SU-DHL-6 (cell line): ENCODE data around the gene ESR1.

Source experiments
- H2AFZ ChIP-seq: fragments of 200-600 bp; sonication (generic); 2 replicates; pipeline ENCODE4 v1.6.1; 2014; ENCODE audit warnings: low read depth, mild to moderate bottlenecking, moderate library complexity, mixed read lengths, antibody characterized with exemption, low read length; ENCODE audit not compliant: severe bottlenecking
- H3F3A ChIP-seq: fragments of 200-600 bp; shearing (Covaris generic); 2 replicates; pipeline ENCODE4 v1.6.0; 2016; ENCODE audit warnings: antibody characterized with exemption, mild to moderate bottlenecking; ENCODE audit not compliant: insufficient read depth
- H3K27ac ChIP-seq: fragments of 200-600 bp; sonication (generic); 2 replicates; pipeline ENCODE4 v1.5.1; 2016; ENCODE audit warnings: low read depth, mild to moderate bottlenecking, low read length, moderate library complexity, mixed read lengths
- H3K27me3 ChIP-seq: fragments of 200-600 bp; sonication (generic), shearing (Covaris generic); 2 replicates; pipeline ENCODE4 v1.6.0; 2014; ENCODE audit warnings: mild to moderate bottlenecking, low read length
- H3K36me3 ChIP-seq: fragments of 200-600 bp; sonication (generic); 2 replicates; pipeline ENCODE4 v1.6.1; 2014; ENCODE audit warnings: mild to moderate bottlenecking, low read length, mixed read lengths
- H3K4me2 ChIP-seq: fragments of 300-600, 200-600 bp; shearing (Covaris generic), sonication (generic); 2 replicates; pipeline ENCODE4 v1.6.0; 2014; ENCODE audit warnings: low read length, low read depth, mild to moderate bottlenecking; ENCODE audit not compliant: poor library complexity, severe bottlenecking
- H3K4me3 ChIP-seq: fragments of 200-600 bp; sonication (generic); 2 replicates; pipeline ENCODE4 v1.5.1; 2014; ENCODE audit warnings: antibody characterized with exemption, low read length, mild to moderate bottlenecking, mixed read lengths; ENCODE audit not compliant: insufficient read depth, poor library complexity, severe bottlenecking
- H3K79me2 ChIP-seq: fragments of 200-600 bp; sonication (generic); 2 replicates; pipeline ENCODE4 v1.6.1; 2014; ENCODE audit warnings: mild to moderate bottlenecking, low read length, moderate library complexity; ENCODE audit not compliant: insufficient read depth
- H3K9ac ChIP-seq: fragments of 200-600 bp; sonication (generic); 2 replicates; pipeline ENCODE4 v1.7.0; 2014; ENCODE audit warnings: mild to moderate bottlenecking, low read length
- H3K9me2 ChIP-seq: fragments of 200-600 bp; sonication (generic); replicated peaks from 2 replicates; pipeline ENCODE4 v1.6.1; 2014; ENCODE audit warnings: low read length; ENCODE audit not compliant: insufficient read depth
- H3K9me3 ChIP-seq: fragments of 200-600 bp; sonication (generic); 2 replicates; pipeline ENCODE4 v1.6.1; 2014; ENCODE audit warnings: low read length, mixed read lengths; ENCODE audit not compliant: insufficient read depth
- H4K20me1 ChIP-seq: fragments of 200-600 bp; sonication (generic); 2 replicates; pipeline ENCODE4 v1.6.1; 2014; ENCODE audit warnings: low read depth, mild to moderate bottlenecking, antibody characterized with exemption, low read length, moderate library complexity, mixed read lengths
- EZH2phosphoT487 ChIP-seq: fragments of 200-600 bp; sonication (generic), shearing (Covaris generic); conservative IDR thresholded peaks from 2 replicates; pipeline ENCODE4 v1.6.1; 2018; ENCODE audit warnings: mild to moderate bottlenecking, antibody characterized with exemption, low read length, moderate library complexity, mixed read lengths
- TF ChIP-seq, protein P1 (sequence below): fragments of 200-600 bp; sonication (generic); IDR thresholded peaks from one replicate; pipeline ENCODE4 v1.5.1; 2017; ENCODE audit warnings: antibody characterized with exemption, mild to moderate bottlenecking, low read length, moderate library complexity; ENCODE audit not compliant: insufficient read depth, poor library complexity, severe bottlenecking

The ESR1 gene

DNA sequence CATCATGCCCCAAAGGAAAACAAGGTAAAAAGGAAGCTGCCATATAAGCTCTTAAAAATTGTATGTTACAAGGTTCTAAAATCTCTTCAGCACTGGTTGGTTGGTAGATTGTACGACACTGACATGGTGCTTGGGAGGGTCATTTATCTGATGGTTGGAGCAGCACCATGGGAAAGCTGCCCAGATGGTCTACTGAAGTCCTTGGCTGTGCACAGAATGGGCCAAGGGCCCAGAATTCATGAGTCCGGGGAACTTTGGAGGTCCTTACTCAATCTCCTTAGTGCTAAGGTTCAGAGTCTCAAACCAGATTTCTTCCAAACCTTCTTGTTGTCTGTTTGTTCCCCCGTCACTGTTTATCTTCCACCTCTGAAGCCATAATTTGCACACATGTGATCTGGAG is 314.4 kb downstream of the ESR1 start:
- no peak overlapping the region for H2AFZ ChIP-seq
- H3K9ac ChIP-seq, result no peak overlapping the region
- no peak overlapping the region for H3K27ac ChIP-seq
- TF ChIP-seq, protein P1, sequence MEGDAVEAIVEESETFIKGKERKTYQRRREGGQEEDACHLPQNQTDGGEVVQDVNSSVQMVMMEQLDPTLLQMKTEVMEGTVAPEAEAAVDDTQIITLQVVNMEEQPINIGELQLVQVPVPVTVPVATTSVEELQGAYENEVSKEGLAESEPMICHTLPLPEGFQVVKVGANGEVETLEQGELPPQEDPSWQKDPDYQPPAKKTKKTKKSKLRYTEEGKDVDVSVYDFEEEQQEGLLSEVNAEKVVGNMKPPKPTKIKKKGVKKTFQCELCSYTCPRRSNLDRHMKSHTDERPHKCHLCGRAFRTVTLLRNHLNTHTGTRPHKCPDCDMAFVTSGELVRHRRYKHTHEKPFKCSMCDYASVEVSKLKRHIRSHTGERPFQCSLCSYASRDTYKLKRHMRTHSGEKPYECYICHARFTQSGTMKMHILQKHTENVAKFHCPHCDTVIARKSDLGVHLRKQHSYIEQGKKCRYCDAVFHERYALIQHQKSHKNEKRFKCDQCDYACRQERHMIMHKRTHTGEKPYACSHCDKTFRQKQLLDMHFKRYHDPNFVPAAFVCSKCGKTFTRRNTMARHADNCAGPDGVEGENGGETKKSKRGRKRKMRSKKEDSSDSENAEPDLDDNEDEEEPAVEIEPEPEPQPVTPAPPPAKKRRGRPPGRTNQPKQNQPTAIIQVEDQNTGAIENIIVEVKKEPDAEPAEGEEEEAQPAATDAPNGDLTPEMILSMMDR, result no peak
- TF ChIP-seq EZH2phosphoT487, result no peak
- H3K36me3 ChIP-seq, result peaks cover 11% of the 10 kb centered on the region
- no peak overlapping the region for H3K4me2 ChIP-seq
- no peaks in the 10 kb centered on the region for H3K9me2 ChIP-seq
- no peaks in the 10 kb centered on the region for H4K20me1 ChIP-seq
- no peaks in the 10 kb centered on the region for H3K9me3 ChIP-seq
- H3F3A ChIP-seq, result no peaks in the 10 kb centered on the region
- no peak overlapping the region for H3K4me3 ChIP-seq
- H3K27me3 ChIP-seq, result no peaks in the 10 kb centered on the region
- H3K79me2 ChIP-seq, result no peaks in the 10 kb centered on the region

DNA sequence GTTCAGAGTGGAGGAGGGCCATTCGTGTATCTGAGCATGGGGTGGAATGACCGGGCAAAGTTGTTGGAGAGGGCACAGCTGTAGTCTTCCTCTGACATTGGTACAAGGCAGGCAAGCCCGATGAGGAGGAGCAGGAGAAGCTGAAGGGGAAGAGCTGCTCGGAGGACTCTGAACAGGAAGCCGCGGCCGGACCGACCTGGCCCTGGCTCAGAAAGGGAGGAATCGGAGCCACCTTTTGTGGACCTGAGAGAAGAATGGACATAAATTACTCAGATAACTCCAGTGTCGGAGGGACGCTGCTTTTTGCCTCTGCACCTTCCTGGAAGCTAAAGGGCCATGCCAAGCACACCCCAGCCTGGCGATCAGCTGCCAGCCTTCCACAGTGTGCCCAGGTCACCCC is 315.0 kb downstream of the ESR1 start:
- Histone ChIP-seq H2AFZ (no peak overlapping the region), H3K36me3 (peaks cover 11% of the 10 kb centered on the region)
- TF ChIP-seq EZH2phosphoT487, result no peak
- TF ChIP-seq, protein P1, result no peak

DNA sequence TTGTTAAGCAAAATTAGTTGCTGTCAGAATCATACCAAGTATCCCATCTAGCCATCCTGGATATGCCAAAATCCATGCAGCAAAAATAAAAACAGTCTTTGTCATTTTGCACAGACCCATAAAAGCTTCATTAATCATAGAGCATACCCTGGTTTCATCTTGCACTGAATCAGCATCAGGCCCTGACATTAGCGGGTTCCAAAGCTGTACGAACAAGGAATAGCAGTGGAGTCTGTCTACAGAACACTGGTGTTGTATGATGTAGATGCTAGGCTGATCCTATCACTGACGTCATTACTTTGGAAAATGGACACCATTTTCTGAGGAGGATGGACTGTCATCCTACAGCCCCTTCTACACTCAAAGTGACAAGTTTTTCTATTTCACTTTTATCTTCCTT is 315.6 kb downstream of the ESR1 start:
- no peak for TF ChIP-seq EZH2phosphoT487
- Histone ChIP-seq H3K9me3 (no peaks in the 10 kb centered on the region), H3K9ac (no peak overlapping the region), H3K36me3 (peaks cover 11% of the 10 kb centered on the region), H3K4me2 (no peak overlapping the region), H3K4me3 (no peak overlapping the region), H3K79me2 (no peaks in the 10 kb centered on the region), H3K9me2 (no peaks in the 10 kb centered on the region), H3K27ac (no peak overlapping the region), H3F3A (no peaks in the 10 kb centered on the region), H2AFZ (no peak overlapping the region), H3K27me3 (no peaks in the 10 kb centered on the region), H4K20me1 (no peaks in the 10 kb centered on the region)

More for the DNA sequence above, 315.0 kb downstream of the ESR1 start:
- no peaks in the 10 kb centered on the region for H3F3A ChIP-seq
- H3K9me2 ChIP-seq, result no peaks in the 10 kb centered on the region
- H3K4me3 ChIP-seq, result no peak overlapping the region
- H3K9me3 ChIP-seq, result no peaks in the 10 kb centered on the region
- H3K27ac ChIP-seq, result no peak overlapping the region
- H4K20me1 ChIP-seq, result no peaks in the 10 kb centered on the region
- no peaks in the 10 kb centered on the region for H3K79me2 ChIP-seq
- no peak overlapping the region for H3K9ac ChIP-seq
- H3K4me2 ChIP-seq, result no peak overlapping the region
- no peaks in the 10 kb centered on the region for H3K27me3 ChIP-seq

DNA sequence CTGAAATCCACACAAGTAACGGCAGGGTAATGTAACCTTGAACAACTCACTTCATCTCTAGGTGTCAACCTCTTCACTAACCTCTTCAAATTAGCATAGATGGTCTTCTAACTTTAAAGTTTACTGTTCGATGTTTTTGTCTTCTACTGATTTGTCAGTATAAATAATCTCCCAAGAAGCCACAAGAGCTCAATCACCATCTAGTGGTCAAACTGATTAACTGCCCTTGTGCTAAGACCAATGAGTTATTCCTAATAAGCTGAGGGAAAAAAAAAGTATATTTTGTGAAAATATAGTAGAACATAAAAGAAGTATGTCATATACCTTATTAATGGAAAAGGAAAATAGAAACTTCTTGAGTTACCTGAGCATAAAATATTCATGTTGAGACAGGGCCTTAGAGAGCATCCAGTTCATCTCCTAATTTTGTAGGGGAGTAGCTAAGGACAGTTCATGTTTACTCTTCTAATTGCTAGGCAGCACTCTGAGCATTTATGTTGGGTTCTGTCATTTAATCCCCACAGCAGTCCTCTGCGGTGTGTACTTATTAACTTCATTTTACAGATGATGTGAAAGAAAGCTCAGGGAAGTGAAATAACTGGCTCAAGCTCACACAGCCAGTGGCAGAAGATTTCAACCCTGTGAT is 317.1 kb downstream of the ESR1 start:
- H2AFZ ChIP-seq, result no peak overlapping the region
- H3K36me3 ChIP-seq, result peaks cover 22% of the 10 kb centered on the region
- no peaks in the 10 kb centered on the region for H3F3A ChIP-seq
- H3K27me3 ChIP-seq, result no peaks in the 10 kb centered on the region
- no peaks in the 10 kb centered on the region for H3K9me3 ChIP-seq
- no peak overlapping the region for H3K27ac ChIP-seq
- H3K4me2 ChIP-seq, result no peak overlapping the region
- H3K79me2 ChIP-seq, result no peaks in the 10 kb centered on the region
- TF ChIP-seq EZH2phosphoT487, result no peak
- TF ChIP-seq, protein P1, result peak; percentile 44
- H4K20me1 ChIP-seq, result no peaks in the 10 kb centered on the region
- no peak overlapping the region for H3K9ac ChIP-seq
- H3K4me3 ChIP-seq, result no peak overlapping the region
- no peaks in the 10 kb centered on the region for H3K9me2 ChIP-seq
